GM18867 (cell line): ENCODE results near the gene SLC10A2.
A peak's percentile ranks its signal among the peaks of the same experiment; 100 is the strongest.

Experiments used
- ATAC-seq: cut with Tn5 transposase; IDR thresholded peaks from one replicate; pipeline ENCODE4 v1.9.1; 2021; ENCODE audit warnings: mild to moderate bottlenecking, moderate library complexity; ENCODE audit not compliant: unreplicated experiment

The SLC10A2 gene

GRCh38 chr13:103055166-103055565 is 11.1 kb downstream of the SLC10A2 start:
- no peak for ATAC-seq

GRCh38 chr13:103046676-103047075 is 19.5 kb downstream of the SLC10A2 start:
- no peak for ATAC-seq

GRCh38 chr13:103044056-103044455 is 22.2 kb downstream of the SLC10A2 start:
- no peak for ATAC-seq

- no peak for ATAC-seq
Measured at GRCh38 chr13:103040006-103040405, 26.2 kb downstream of the SLC10A2 start.

GRCh38 chr13:103039183-103039582 is 27.0 kb downstream of the SLC10A2 start:
- ATAC-seq = no peak

GRCh38 chr13:103036268-103036667 is 29.9 kb downstream of the SLC10A2 start:
- ATAC-seq = no peak

GRCh38 chr13:103033999-103034398 is 32.2 kb downstream of the SLC10A2 start:
- no peak for ATAC-seq

- peak; percentile 90 for ATAC-seq
Measured at GRCh38 chr13:103031332-103031873, 34.8 kb downstream of the SLC10A2 start.

GRCh38 chr13:103030776-103031175 is 35.4 kb downstream of the SLC10A2 start:
- ATAC-seq = no peak

GRCh38 chr13:103029798-103030197 is 36.4 kb downstream of the SLC10A2 start:
- no peak for ATAC-seq

- ATAC-seq = no peak
Measured at GRCh38 chr13:103022336-103022735, 43.9 kb downstream of the SLC10A2 start.

GRCh38 chr13:103018556-103018955 is 47.7 kb downstream of the SLC10A2 start:
- no peak for ATAC-seq

- ATAC-seq = no peak
Measured at GRCh38 chr13:103012646-103013045, 53.6 kb downstream of the SLC10A2 start.

GRCh38 chr13:103009051-103009840 is 57.0 kb downstream of the SLC10A2 start:
- no peak for ATAC-seq

- ATAC-seq = peak; percentile 37
Measured at GRCh38 chr13:103007427-103007762, 58.8 kb downstream of the SLC10A2 start.

GRCh38 chr13:103006641-103007426 is 59.4 kb downstream of the SLC10A2 start:
- ATAC-seq = peak; percentile 97

GRCh38 chr13:103004661-103005345 is 61.4 kb downstream of the SLC10A2 start:
- no peak for ATAC-seq

GRCh38 chr13:103003631-103004030 is 62.6 kb downstream of the SLC10A2 start:
- ATAC-seq = no peak

- no peak for ATAC-seq
Measured at GRCh38 chr13:103002279-103002678, 63.9 kb downstream of the SLC10A2 start.

- ATAC-seq = no peak
Measured at GRCh38 chr13:103000157-103000556, 66.1 kb downstream of the SLC10A2 start.

- ATAC-seq = peak; percentile 59
Measured at GRCh38 chr13:102999499-102999898, 66.7 kb downstream of the SLC10A2 start.
